ENCODE measurements around the gene TP53I3.

The TP53I3 gene

GRCh38 chr2:24123195-24123921 lies 38.7 kb upstream of the TP53I3 start, which contains the start of the genes FAM228B and PFN4:
Gene FAM228B, plus strand, starts transcription at chr2:24123469. Its CDS starts 893 bp downstream, at chr2:24124362.
Gene PFN4, minus strand, starts transcription at chr2:24123334. Its CDS starts 799 bp downstream, at chr2:24122535.
- Histone ChIP-seq H3K79me2 (ENCODE audit: insufficient read depth, low read depth) (no peaks in the 10 kb centered on the region), H2AFZ (ENCODE audit: low read depth) (peak within 1 kb of the TSS; percentile 85), H3K9ac (peak within 1 kb of the TSS; percentile 68), H3K4me2 (peak within 1 kb of the TSS; percentile 86), H3K36me3 (ENCODE audit: insufficient read depth) (no peaks in the 10 kb centered on the region), H4K20me1 (ENCODE audit: insufficient read depth) (no peaks in the 10 kb centered on the region), H3K27ac (peak within 1 kb of the TSS; percentile 70), H3K4me1 (ENCODE audit: low read depth, poor library complexity, severe bottlenecking) (peaks cover 20% of the 10 kb centered on the region), H3K4me3 (IDR thresholded peaks at IDR 0.05; ENCODE audit: insufficient read depth, low read depth, low read length) (peak within 1 kb of the TSS; percentile 79), H3K27me3 (ENCODE audit: insufficient read depth, low read depth) (no peaks in the 10 kb centered on the region)
- TF ChIP-seq CTCF (conservative IDR thresholded peaks at IDR 0.05; ENCODE audit: low read depth, low read length) = no peak

- H3K4me1 ChIP-seq (ENCODE audit: low read depth, poor library complexity, severe bottlenecking) = peaks cover 20% of the 10 kb centered on the region
- no peaks in the 10 kb centered on the region for H4K20me1 ChIP-seq (ENCODE audit: insufficient read depth)
Measured at GRCh38 chr2:24122366-24123194, 37.9 kb upstream of the TP53I3 start.

GRCh38 chr2:24121469-24121868 lies 36.8 kb upstream of the TP53I3 start:
- Histone ChIP-seq H3K4me2 (no peak overlapping the region), H3K27ac (no peak overlapping the region), H3K27me3 (ENCODE audit: insufficient read depth, low read depth) (no peaks in the 10 kb centered on the region), H3K36me3 (ENCODE audit: insufficient read depth) (no peaks in the 10 kb centered on the region), H2AFZ (ENCODE audit: low read depth) (no peak overlapping the region), H4K20me1 (ENCODE audit: insufficient read depth) (no peaks in the 10 kb centered on the region), H3K4me1 (ENCODE audit: low read depth, poor library complexity, severe bottlenecking) (peaks cover 20% of the 10 kb centered on the region), H3K9ac (no peak overlapping the region), H3K4me3 (IDR thresholded peaks at IDR 0.05; ENCODE audit: insufficient read depth, low read depth, low read length) (no peak overlapping the region), H3K79me2 (ENCODE audit: insufficient read depth, low read depth) (no peaks in the 10 kb centered on the region)
- TF ChIP-seq CTCF (conservative IDR thresholded peaks at IDR 0.05; ENCODE audit: low read depth, low read length) = no peak

More at GRCh38 chr2:24122366-24123194, 37.9 kb upstream of the TP53I3 start:
- no peak for TF ChIP-seq CTCF (conservative IDR thresholded peaks at IDR 0.05; ENCODE audit: low read depth, low read length)
- Histone ChIP-seq H2AFZ (ENCODE audit: low read depth) (peak overlapping the region; percentile 85), H3K79me2 (ENCODE audit: insufficient read depth, low read depth) (no peaks in the 10 kb centered on the region), H3K9ac (peak overlapping the region; percentile 68; the same call in 1 of the 2 replicates), H3K4me3 (IDR thresholded peaks at IDR 0.05; ENCODE audit: insufficient read depth, low read depth, low read length) (peak overlapping the region; percentile 79), H3K27ac (peak overlapping the region; percentile 70; the same call in 1 of the 2 replicates), H3K36me3 (ENCODE audit: insufficient read depth) (no peaks in the 10 kb centered on the region), H3K27me3 (ENCODE audit: insufficient read depth, low read depth) (no peaks in the 10 kb centered on the region), H3K4me2 (peak overlapping the region; percentile 46; the same call in 1 of the 2 replicates)

- no peaks in the 10 kb centered on the region for H3K36me3 ChIP-seq (ENCODE audit: insufficient read depth)
- H3K79me2 ChIP-seq (ENCODE audit: insufficient read depth, low read depth) = no peaks in the 10 kb centered on the region
- no peak overlapping the region for H3K9ac ChIP-seq
- no peaks in the 10 kb centered on the region for H3K27me3 ChIP-seq (ENCODE audit: insufficient read depth, low read depth)
- no peak overlapping the region for H3K4me2 ChIP-seq
- no peak overlapping the region for H2AFZ ChIP-seq (ENCODE audit: low read depth)
- TF ChIP-seq CTCF (conservative IDR thresholded peaks at IDR 0.05; ENCODE audit: low read depth, low read length) = no peak
- no peak overlapping the region for H3K4me3 ChIP-seq (IDR thresholded peaks at IDR 0.05; ENCODE audit: insufficient read depth, low read depth, low read length)
- no peak overlapping the region for H3K27ac ChIP-seq
- H4K20me1 ChIP-seq (ENCODE audit: insufficient read depth) = no peaks in the 10 kb centered on the region
- peaks cover 20% of the 10 kb centered on the region for H3K4me1 ChIP-seq (ENCODE audit: low read depth, poor library complexity, severe bottlenecking)
Measured at GRCh38 chr2:24121066-24121465, 36.4 kb upstream of the TP53I3 start.

All from KMS-11 (cell line).